ENCODE data around the gene MTHFSD. TPM values are rescaled to one million over a fixed set of nuclear protein-coding genes. Genes with fewer than 3 reads are reported as not detected.

The MTHFSD gene
- total and polyA plus RNA-seq, 2 of the 8 experiments (the other 6 are each of a cell fraction or from before 2014, with no cell fraction given), result 7.1 to 9.8 TPM

- TF ChIP-seq CTCF (IDR thresholded peaks at IDR 0.05; ENCODE audit: control extremely low read depth in 1 of 3, insufficient read depth in 1 of 3, low read depth in 1 of 3, low read length in 3 of 3), result peak; percentile 59 to 68 (median 66)
- no peak for TF ChIP-seq EZH2 (IDR thresholded peaks at IDR 0.05; ENCODE audit: low read depth, low read length, severe bottlenecking)
- TF ChIP-seq CTBP2 (IDR thresholded peaks at IDR 0.05; ENCODE audit: borderline replicate concordance, insufficient read depth, insufficient read length, low read length), result peak; percentile 87
- TF ChIP-seq SRF (IDR thresholded peaks at IDR 0.05; ENCODE audit: low read depth, low read length), result peak; percentile 53; the same call in 1 of the 2 replicates
- peak; percentile 53 for TF ChIP-seq KDM4A (IDR thresholded peaks at IDR 0.05; ENCODE audit: low read depth, low read length, severe bottlenecking)
- TF ChIP-seq, protein P1, sequence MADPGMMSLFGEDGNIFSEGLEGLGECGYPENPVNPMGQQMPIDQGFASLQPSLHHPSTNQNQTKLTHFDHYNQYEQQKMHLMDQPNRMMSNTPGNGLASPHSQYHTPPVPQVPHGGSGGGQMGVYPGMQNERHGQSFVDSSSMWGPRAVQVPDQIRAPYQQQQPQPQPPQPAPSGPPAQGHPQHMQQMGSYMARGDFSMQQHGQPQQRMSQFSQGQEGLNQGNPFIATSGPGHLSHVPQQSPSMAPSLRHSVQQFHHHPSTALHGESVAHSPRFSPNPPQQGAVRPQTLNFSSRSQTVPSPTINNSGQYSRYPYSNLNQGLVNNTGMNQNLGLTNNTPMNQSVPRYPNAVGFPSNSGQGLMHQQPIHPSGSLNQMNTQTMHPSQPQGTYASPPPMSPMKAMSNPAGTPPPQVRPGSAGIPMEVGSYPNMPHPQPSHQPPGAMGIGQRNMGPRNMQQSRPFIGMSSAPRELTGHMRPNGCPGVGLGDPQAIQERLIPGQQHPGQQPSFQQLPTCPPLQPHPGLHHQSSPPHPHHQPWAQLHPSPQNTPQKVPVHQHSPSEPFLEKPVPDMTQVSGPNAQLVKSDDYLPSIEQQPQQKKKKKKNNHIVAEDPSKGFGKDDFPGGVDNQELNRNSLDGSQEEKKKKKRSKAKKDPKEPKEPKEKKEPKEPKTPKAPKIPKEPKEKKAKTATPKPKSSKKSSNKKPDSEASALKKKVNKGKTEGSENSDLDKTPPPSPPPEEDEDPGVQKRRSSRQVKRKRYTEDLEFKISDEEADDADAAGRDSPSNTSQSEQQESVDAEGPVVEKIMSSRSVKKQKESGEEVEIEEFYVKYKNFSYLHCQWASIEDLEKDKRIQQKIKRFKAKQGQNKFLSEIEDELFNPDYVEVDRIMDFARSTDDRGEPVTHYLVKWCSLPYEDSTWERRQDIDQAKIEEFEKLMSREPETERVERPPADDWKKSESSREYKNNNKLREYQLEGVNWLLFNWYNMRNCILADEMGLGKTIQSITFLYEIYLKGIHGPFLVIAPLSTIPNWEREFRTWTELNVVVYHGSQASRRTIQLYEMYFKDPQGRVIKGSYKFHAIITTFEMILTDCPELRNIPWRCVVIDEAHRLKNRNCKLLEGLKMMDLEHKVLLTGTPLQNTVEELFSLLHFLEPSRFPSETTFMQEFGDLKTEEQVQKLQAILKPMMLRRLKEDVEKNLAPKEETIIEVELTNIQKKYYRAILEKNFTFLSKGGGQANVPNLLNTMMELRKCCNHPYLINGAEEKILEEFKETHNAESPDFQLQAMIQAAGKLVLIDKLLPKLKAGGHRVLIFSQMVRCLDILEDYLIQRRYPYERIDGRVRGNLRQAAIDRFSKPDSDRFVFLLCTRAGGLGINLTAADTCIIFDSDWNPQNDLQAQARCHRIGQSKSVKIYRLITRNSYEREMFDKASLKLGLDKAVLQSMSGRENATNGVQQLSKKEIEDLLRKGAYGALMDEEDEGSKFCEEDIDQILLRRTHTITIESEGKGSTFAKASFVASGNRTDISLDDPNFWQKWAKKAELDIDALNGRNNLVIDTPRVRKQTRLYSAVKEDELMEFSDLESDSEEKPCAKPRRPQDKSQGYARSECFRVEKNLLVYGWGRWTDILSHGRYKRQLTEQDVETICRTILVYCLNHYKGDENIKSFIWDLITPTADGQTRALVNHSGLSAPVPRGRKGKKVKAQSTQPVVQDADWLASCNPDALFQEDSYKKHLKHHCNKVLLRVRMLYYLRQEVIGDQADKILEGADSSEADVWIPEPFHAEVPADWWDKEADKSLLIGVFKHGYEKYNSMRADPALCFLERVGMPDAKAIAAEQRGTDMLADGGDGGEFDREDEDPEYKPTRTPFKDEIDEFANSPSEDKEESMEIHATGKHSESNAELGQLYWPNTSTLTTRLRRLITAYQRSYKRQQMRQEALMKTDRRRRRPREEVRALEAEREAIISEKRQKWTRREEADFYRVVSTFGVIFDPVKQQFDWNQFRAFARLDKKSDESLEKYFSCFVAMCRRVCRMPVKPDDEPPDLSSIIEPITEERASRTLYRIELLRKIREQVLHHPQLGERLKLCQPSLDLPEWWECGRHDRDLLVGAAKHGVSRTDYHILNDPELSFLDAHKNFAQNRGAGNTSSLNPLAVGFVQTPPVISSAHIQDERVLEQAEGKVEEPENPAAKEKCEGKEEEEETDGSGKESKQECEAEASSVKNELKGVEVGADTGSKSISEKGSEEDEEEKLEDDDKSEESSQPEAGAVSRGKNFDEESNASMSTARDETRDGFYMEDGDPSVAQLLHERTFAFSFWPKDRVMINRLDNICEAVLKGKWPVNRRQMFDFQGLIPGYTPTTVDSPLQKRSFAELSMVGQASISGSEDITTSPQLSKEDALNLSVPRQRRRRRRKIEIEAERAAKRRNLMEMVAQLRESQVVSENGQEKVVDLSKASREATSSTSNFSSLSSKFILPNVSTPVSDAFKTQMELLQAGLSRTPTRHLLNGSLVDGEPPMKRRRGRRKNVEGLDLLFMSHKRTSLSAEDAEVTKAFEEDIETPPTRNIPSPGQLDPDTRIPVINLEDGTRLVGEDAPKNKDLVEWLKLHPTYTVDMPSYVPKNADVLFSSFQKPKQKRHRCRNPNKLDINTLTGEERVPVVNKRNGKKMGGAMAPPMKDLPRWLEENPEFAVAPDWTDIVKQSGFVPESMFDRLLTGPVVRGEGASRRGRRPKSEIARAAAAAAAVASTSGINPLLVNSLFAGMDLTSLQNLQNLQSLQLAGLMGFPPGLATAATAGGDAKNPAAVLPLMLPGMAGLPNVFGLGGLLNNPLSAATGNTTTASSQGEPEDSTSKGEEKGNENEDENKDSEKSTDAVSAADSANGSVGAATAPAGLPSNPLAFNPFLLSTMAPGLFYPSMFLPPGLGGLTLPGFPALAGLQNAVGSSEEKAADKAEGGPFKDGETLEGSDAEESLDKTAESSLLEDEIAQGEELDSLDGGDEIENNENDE (IDR thresholded peaks at IDR 0.05; ENCODE audit: insufficient replicate concordance, low read length), result no peak
Observed at GRCh38 chr16:86575754-86576557, 20.9 kb upstream of the MTHFSD start (continued).

All from H1 (cell line).